LNCaP clone FGC (cell line): Measurements from ENCODE around the gene PRDM8.
"Not testable (repeated sequence)": the region's sequence is repeated elsewhere in the genome, so short reads cannot be mapped to it uniquely, and the experiment has no call there.

ENCODE experiments used
- DNase-seq: peaks from one replicate; pipeline ENCODE4 v3.0.0-alpha.2; 2011; ENCODE audit warnings: low read depth
- H3K4me3 ChIP-seq: 2 replicates; pipeline ENCODE4 v1.5.1; 2011; ENCODE audit warnings: mild to moderate bottlenecking, low read depth, low read length, control low read depth
- CTCF ChIP-seq: IDR thresholded peaks from 2 replicates; pipeline ENCODE4 v1.5.1; 2012; ENCODE audit warnings: mild to moderate bottlenecking; ENCODE audit not compliant: control insufficient read depth, insufficient read depth; ENCODE audit errors: extremely low read depth

The PRDM8 gene

GRCh38 chr4:80235451-80235850 lies 38.1 kb downstream of the PRDM8 start:
- DNase-seq = no peak
- no peak overlapping the region for H3K4me3 ChIP-seq
- no peak for TF ChIP-seq CTCF

- H3K4me3 ChIP-seq = no peak overlapping the region
- no peak for TF ChIP-seq CTCF
- DNase-seq = no peak
These were observed 40.7 kb downstream of the PRDM8 start for GRCh38 chr4:80237992-80238391.

DNA sequence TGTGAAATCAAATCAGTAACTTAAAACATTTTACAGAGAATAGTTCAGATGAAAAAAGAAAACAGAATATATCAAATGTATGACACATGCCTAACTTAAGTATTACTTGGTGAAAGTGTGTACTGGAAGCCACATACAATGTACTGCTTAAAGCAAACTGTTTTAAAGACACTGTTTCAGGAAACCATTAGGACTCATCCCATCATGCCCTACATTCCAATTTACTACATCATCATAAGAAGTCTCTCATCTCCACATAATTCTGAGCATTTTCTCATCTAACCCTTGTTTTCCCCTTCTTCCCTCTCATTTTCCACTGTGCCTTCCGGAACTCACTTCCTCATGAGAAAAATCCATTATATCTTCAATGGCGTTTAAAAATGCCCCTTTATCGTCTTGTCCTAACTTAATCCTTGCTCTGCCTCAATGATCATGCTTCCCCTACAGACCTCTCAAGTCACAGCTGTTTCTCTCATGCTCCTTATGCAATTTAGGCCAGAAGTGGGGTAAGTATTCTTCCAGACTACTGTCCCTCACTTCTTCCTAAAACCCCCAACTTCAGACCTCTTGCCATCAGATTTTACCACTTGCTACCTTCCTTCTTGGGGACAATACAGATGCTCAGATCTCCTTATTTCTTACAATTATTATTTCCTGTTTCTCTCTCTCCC lies 42.3 kb downstream of the PRDM8 start:
- H3K4me3 ChIP-seq = no peak overlapping the region
- no peak for DNase-seq
- no peak for TF ChIP-seq CTCF

DNA sequence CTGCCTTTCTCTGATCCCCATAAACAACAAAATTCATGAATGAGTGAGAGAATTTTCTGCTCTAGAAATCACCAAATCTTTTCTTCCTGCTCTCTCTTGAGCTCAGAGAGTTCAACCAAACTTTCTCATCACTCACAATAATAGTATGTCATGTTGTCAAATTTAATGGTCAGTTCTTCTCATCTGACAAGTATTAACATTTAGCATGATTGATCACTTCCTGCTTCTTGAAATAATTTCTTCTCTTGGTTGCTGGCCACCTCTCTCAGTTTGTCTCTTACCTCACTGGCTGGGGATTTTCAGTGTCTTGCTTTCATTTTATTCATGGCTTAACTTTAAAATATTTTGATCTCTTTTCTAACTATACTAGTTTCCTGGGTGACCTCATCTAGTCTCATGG lies 43.7 kb downstream of the PRDM8 start:
- DNase-seq = no peak
- no peak for TF ChIP-seq CTCF
- H3K4me3 ChIP-seq = no peak overlapping the region

DNA sequence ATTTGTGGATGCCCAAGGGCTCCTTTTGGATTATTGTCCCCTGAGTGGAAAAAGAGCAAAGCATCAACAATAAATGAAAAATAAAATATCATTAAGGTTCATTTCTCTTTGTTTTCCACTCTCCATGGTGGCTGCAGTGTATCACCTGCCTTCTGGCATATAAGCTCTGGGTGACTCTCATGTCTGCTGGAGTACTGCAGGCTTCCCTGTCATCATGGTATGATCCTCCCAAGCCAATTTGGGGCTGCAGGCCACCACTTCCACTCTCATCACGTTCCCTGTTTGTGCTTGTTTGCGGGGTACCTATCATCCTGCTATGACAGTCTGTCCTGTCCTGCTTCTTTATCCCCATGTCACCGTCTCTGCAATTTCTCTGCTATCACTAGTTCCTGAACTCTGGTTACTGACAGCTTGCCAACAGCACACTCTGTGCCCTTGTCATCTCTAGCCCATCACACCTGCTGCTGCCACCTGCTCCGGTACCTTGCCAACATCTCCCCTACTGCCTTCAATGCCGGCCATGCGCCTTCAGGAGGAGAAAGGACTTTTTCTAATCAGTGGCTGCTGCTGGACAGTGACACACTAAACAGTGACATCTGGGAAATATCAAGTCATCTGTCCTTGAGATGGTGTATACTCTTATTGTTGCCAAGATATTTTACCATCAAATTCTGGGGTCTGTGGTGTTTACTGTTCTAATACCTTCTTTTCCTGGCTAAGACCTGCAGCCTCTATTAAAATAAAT lies 46.1 kb downstream of the PRDM8 start:
- TF ChIP-seq CTCF = no peak
- H3K4me3 ChIP-seq = no peak overlapping the region
- no peak for DNase-seq

- DNase-seq, H3K4me3 ChIP-seq: not testable (repeated sequence)
These were observed 50.2 kb downstream of the PRDM8 start for GRCh38 chr4:80247484-80247883.

- no peak for TF ChIP-seq CTCF
- H3K4me3 ChIP-seq = no peak overlapping the region
- DNase-seq = no peak
These were observed 51.8 kb downstream of the PRDM8 start for GRCh38 chr4:80249144-80249543.
